Measurements from ENCODE around the gene DDI1. TPM values are rescaled to one million over a fixed set of nuclear protein-coding genes. Genes with fewer than 3 reads are reported as not detected.

The DDI1 gene
- total RNA-seq: not detected
- not detected for polyA plus RNA-seq (2013, experiment 1 of 2)
- polyA plus RNA-seq (2013, experiment 2 of 2): not detected
- long read RNA-seq, experiment 1: 0 reads
- long read RNA-seq, experiment 2: 0 reads
- long read RNA-seq, experiment 3: 0 reads
- long read RNA-seq, experiment 4: 0 reads

- H3K36me3 Mint-ChIP-seq (ENCODE audit: low read depth): peaks cover 2% of the 10 kb centered on the region
- no peak for DNase-seq
- Histone ChIP-seq H3K9me3 (ENCODE audit: control insufficient read depth, low read length) (no peaks in the 10 kb centered on the region), H3K27me3 (ENCODE audit: control insufficient read depth, insufficient read depth, low read length, poor library complexity, severe bottlenecking) (no peaks in the 10 kb centered on the region), H3K9ac (ENCODE audit: extremely low read depth, low read length, poor library complexity, severe bottlenecking) (no peak within 1 kb of the TSS), H3K36me3 (ENCODE audit: control insufficient read depth, insufficient read depth, low read length) (no peaks in the 10 kb centered on the region), H3K27ac (ENCODE audit: low read depth, low read length) (no peak within 1 kb of the TSS), H3K4me3 (ENCODE audit: low read length) (no peak within 1 kb of the TSS), H3K4me1 (ENCODE audit: control insufficient read depth, insufficient read depth, low read length) (no peaks in the 10 kb centered on the region)
- WGBS, 2 experiments (ENCODE audit: insufficient coverage in 1 of 2, insufficient read length in 1 of 2): 96 to 99% methylated on average over 19 to 26 of the region's 26 CpGs
- H3K4me1 Mint-ChIP-seq: peaks cover 6% of the 10 kb centered on the region
- no peak for TF ChIP-seq CTCF (conservative IDR thresholded peaks at IDR 0.05)
- peaks cover 3% of the 10 kb centered on the region for H3K9me3 Mint-ChIP-seq
- no peak within 1 kb of the TSS for H3K27ac Mint-ChIP-seq
- no peaks in the 10 kb centered on the region for H3K27me3 Mint-ChIP-seq (ENCODE audit: insufficient read depth)
- no peak within 1 kb of the TSS for H3K4me3 Mint-ChIP-seq
Observed at GRCh38 chr11:104036588-104036987, at the start of gene DDI1. Gene DDI1, plus strand, starts transcription at chr11:104036640. Its CDS starts 183 bp downstream, at chr11:104036823.

GRCh38 chr11:103987629-103988594 is 48.5 kb upstream of the DDI1 start:
- no peak for DNase-seq
- no peak overlapping the region for H3K4me3 ChIP-seq (ENCODE audit: low read length)
- H3K27ac Mint-ChIP-seq: no peak overlapping the region
- H3K9me3 ChIP-seq (ENCODE audit: control insufficient read depth, low read length): peaks cover 4% of the 10 kb centered on the region
- H3K4me1 Mint-ChIP-seq: no peaks in the 10 kb centered on the region
- no peak overlapping the region for H3K27ac ChIP-seq (ENCODE audit: low read depth, low read length)
- no peak overlapping the region for H3K4me3 Mint-ChIP-seq
- H3K36me3 ChIP-seq (ENCODE audit: control insufficient read depth, insufficient read depth, low read length): no peaks in the 10 kb centered on the region
- no peaks in the 10 kb centered on the region for H3K4me1 ChIP-seq (ENCODE audit: control insufficient read depth, insufficient read depth, low read length)
- H3K9ac ChIP-seq (ENCODE audit: extremely low read depth, low read length, poor library complexity, severe bottlenecking): no peak overlapping the region
- H3K27me3 Mint-ChIP-seq (ENCODE audit: insufficient read depth): peaks cover 58% of the 10 kb centered on the region
- H3K9me3 Mint-ChIP-seq: peaks cover 8% of the 10 kb centered on the region
- 75 to 87% methylated on average over 6 to 9 of the region's 9 CpGs for WGBS, 2 experiments (ENCODE audit: insufficient coverage in 1 of 2, insufficient read length in 1 of 2)
- H3K36me3 Mint-ChIP-seq (ENCODE audit: low read depth): no peaks in the 10 kb centered on the region
- H3K27me3 ChIP-seq (ENCODE audit: control insufficient read depth, insufficient read depth, low read length, poor library complexity, severe bottlenecking): peaks cover 75% of the 10 kb centered on the region
- TF ChIP-seq CTCF (conservative IDR thresholded peaks at IDR 0.05): no peak

GRCh38 chr11:103988595-103988969 is 47.9 kb upstream of the DDI1 start:
- no peaks in the 10 kb centered on the region for H3K36me3 Mint-ChIP-seq (ENCODE audit: low read depth)
- no peak overlapping the region for H3K27ac Mint-ChIP-seq
- H3K4me1 Mint-ChIP-seq: no peaks in the 10 kb centered on the region
- H3K27me3 Mint-ChIP-seq (ENCODE audit: insufficient read depth): peaks cover 61% of the 10 kb centered on the region
- Histone ChIP-seq H3K9me3 (ENCODE audit: control insufficient read depth, low read length) (peaks cover 4% of the 10 kb centered on the region), H3K4me3 (ENCODE audit: low read length) (no peak overlapping the region), H3K27ac (ENCODE audit: low read depth, low read length) (no peak overlapping the region), H3K36me3 (ENCODE audit: control insufficient read depth, insufficient read depth, low read length) (no peaks in the 10 kb centered on the region), H3K9ac (ENCODE audit: extremely low read depth, low read length, poor library complexity, severe bottlenecking) (no peak overlapping the region), H3K4me1 (ENCODE audit: control insufficient read depth, insufficient read depth, low read length) (no peaks in the 10 kb centered on the region), H3K27me3 (ENCODE audit: control insufficient read depth, insufficient read depth, low read length, poor library complexity, severe bottlenecking) (peaks cover 81% of the 10 kb centered on the region)
- WGBS, 2 experiments (ENCODE audit: insufficient coverage in 1 of 2, insufficient read length in 1 of 2): 70 to 95% methylated on average over 2 to 4 of the region's 4 CpGs
- no peak for TF ChIP-seq CTCF (conservative IDR thresholded peaks at IDR 0.05)
- H3K4me3 Mint-ChIP-seq: no peak overlapping the region
- no peak for DNase-seq
- peaks cover 8% of the 10 kb centered on the region for H3K9me3 Mint-ChIP-seq
